Measurements from ENCODE around the gene TBX21.

Gene TBX21

GRCh38 chr17:47707056-47707804, 25.8 kb upstream of the TBX21 start:
- no peak for TF ChIP-seq CTCF (IDR thresholded peaks at IDR 0.05; ENCODE audit: control extremely low read depth, extremely low read depth, low read depth, missing control alignments)
- CTCF ChIA-PET: interaction anchor here (0.8 to 6.6 kb wide), 8 partner anchors 8 to 183 kb away, joined by 3 to 63 read pairs (median 6); partner anchors contain the start of gene TBX21
- DNase-seq (ENCODE audit: extremely low spot score): no peak
- POLR2A ChIA-PET: interaction anchor here (0.7 kb wide), 1 partner anchor 468 kb away, joined by 5 read pairs; no protein-coding TSS in a partner anchor

GRCh38 chr17:47707884-47708283, 25.2 kb upstream of the TBX21 start:
- DNase-seq (ENCODE audit: extremely low spot score): no peak
- TF ChIP-seq CTCF (IDR thresholded peaks at IDR 0.05; ENCODE audit: control extremely low read depth, extremely low read depth, low read depth, missing control alignments): no peak
- ChIA-PET CTCF (interaction anchor here (0.8 to 6.6 kb wide), 6 partner anchors 8 to 182 kb away, joined by 3 to 63 read pairs (median 10); partner anchors contain the start of gene TBX21), POLR2A (no interaction called here)

GRCh38 chr17:47708312-47708863, 24.6 kb upstream of the TBX21 start:
- no peak for TF ChIP-seq CTCF (IDR thresholded peaks at IDR 0.05; ENCODE audit: control extremely low read depth, extremely low read depth, low read depth, missing control alignments)
- no peak for DNase-seq (ENCODE audit: extremely low spot score)
- ChIA-PET CTCF (interaction anchor here (0.8 to 6.6 kb wide), 6 partner anchors 8 to 181 kb away, joined by 3 to 63 read pairs (median 10); partner anchors contain the start of gene TBX21), POLR2A (no interaction called here)

- POLR2A ChIA-PET: no interaction called here
- CTCF ChIA-PET: interaction anchor here (1.4 to 6.6 kb wide), 2 partner anchors 10 to 24 kb away, joined by 5 to 63 read pairs; partner anchors contain the start of gene TBX21
- TF ChIP-seq CTCF (IDR thresholded peaks at IDR 0.05; ENCODE audit: control extremely low read depth, extremely low read depth, low read depth, missing control alignments): no peak
- DNase-seq (ENCODE audit: extremely low spot score): no peak
Observed at GRCh38 chr17:47708864-47709541, 24.0 kb upstream of the TBX21 start.

- CTCF ChIA-PET: interaction anchor here (1.4 to 6.6 kb wide), 2 partner anchors 11 to 23 kb away, joined by 5 to 63 read pairs; partner anchors contain the start of gene TBX21
- no peak for TF ChIP-seq CTCF (IDR thresholded peaks at IDR 0.05; ENCODE audit: control extremely low read depth, extremely low read depth, low read depth, missing control alignments)
- DNase-seq (ENCODE audit: extremely low spot score): no peak
- POLR2A ChIA-PET: no interaction called here
Observed at GRCh38 chr17:47709594-47709993, 23.4 kb upstream of the TBX21 start.

GRCh38 chr17:47711366-47712099, 21.5 kb upstream of the TBX21 start:
- no peak for DNase-seq (ENCODE audit: extremely low spot score)
- POLR2A ChIA-PET: no interaction called here
- TF ChIP-seq CTCF (IDR thresholded peaks at IDR 0.05; ENCODE audit: control extremely low read depth, extremely low read depth, low read depth, missing control alignments): no peak
- CTCF ChIA-PET: interaction anchor here (1.3 to 6.6 kb wide), 2 partner anchors 13 to 21 kb away, joined by 3 to 63 read pairs; partner anchors contain the start of gene TBX21

Measured in GM10248 (cell line).